B cell (primary cell): ENCODE results near the gene AGRP.

Experiments
- EZH2 ChIP-seq: IDR thresholded peaks from 2 replicates; pipeline ENCODE4 v1.6.1; 2012; ENCODE audit warnings: borderline replicate concordance, low read depth, mild to moderate bottlenecking, moderate library complexity, low read length; ENCODE audit not compliant: insufficient read depth, poor library complexity, severe bottlenecking
- TF ChIP-seq, protein P1 (sequence below): fragments of 200-600 bp; IDR thresholded peaks from one replicate; pipeline ENCODE4 v1.8.0; 2022; ENCODE audit warnings: antibody characterized with exemption, mild to moderate bottlenecking

DNA sequence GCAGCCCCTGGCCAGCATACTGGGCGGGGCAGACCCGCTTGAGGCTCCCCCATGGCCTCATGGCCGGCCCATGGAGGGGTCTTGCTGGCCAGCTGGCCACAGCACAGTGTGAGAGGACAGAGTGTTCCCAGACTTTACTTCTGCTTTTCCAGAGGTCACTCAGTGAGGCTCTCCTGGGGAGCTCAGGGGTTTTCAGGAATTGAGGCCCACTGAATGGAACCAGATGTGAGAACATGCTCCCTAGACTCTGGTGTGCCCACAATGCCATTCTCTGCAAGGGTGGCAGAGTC lies 23.5 kb downstream of the AGRP start:
- TF ChIP-seq EZH2, result no peak
- TF ChIP-seq, protein P1, sequence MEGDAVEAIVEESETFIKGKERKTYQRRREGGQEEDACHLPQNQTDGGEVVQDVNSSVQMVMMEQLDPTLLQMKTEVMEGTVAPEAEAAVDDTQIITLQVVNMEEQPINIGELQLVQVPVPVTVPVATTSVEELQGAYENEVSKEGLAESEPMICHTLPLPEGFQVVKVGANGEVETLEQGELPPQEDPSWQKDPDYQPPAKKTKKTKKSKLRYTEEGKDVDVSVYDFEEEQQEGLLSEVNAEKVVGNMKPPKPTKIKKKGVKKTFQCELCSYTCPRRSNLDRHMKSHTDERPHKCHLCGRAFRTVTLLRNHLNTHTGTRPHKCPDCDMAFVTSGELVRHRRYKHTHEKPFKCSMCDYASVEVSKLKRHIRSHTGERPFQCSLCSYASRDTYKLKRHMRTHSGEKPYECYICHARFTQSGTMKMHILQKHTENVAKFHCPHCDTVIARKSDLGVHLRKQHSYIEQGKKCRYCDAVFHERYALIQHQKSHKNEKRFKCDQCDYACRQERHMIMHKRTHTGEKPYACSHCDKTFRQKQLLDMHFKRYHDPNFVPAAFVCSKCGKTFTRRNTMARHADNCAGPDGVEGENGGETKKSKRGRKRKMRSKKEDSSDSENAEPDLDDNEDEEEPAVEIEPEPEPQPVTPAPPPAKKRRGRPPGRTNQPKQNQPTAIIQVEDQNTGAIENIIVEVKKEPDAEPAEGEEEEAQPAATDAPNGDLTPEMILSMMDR, result no peak
